ENCODE data around the gene GPR155. TPM values are rescaled to one million over a fixed set of nuclear protein-coding genes. Genes with fewer than 3 reads are reported as not detected.

Gene GPR155
- total and polyA plus RNA-seq, 9 of the 15 experiments (the other 6 are each of a cell fraction or from before 2014, with no cell fraction given), result 0.04 to 0.40 (median 0.11) TPM; not detected in 1

- peak; percentile 81 for TF ChIP-seq MEF2D (tag; conservative IDR thresholded peaks at IDR 0.05; ENCODE audit: low read depth)
- no peak for TF ChIP-seq HDAC8 (tag; IDR thresholded peaks at IDR 0.05)
- no peak for TF ChIP-seq AFF4 (CRISPR knock-in tag; IDR thresholded peaks at IDR 0.05)
- no peak for TF ChIP-seq RBM39 (optimal IDR thresholded peaks at IDR 0.05; ENCODE audit: low read depth, low read length)
- TF ChIP-seq SIRT6 (IDR thresholded peaks at IDR 0.05; ENCODE audit: low read depth, low read length), result no peak
- TF ChIP-seq BRD4 (IDR thresholded peaks at IDR 0.05), result no peak
- TF ChIP-seq EGR1 (conservative IDR thresholded peaks at IDR 0.05), result no peak
- TF ChIP-seq CHCHD3 (CRISPR knock-in tag; IDR thresholded peaks at IDR 0.05), result no peak
Observed at GRCh38 chr2:174383796-174384195, 103.0 kb downstream of the GPR155 start (continued).

Other genes starting within 250 kb of the GPR155 start
- gene OLA1, start 238.5 kb downstream of the GPR155 start, total RNA-seq (2014; rRNA removed), result 196 and 225 TPM in 2 replicates
- gene OLA1, start 238.5 kb downstream of the GPR155 start, total RNA-seq (2014; rRNA removed; fragmentation: Illumina TruSeq; extraction: Trizol), result 264 and 282 TPM in 2 replicates
- gene OLA1, start 238.5 kb downstream of the GPR155 start, total RNA-seq (2015; rRNA removed; fragmentation: Illumina TruSeq; extraction: Trizol), result 205 and 225 TPM in 2 replicates
- gene OLA1, start 238.5 kb downstream of the GPR155 start, total RNA-seq (2021), result 207 and 216 TPM in 2 replicates
- 272 and 334 TPM in 2 replicates for gene OLA1, start 238.5 kb downstream of the GPR155 start, polyA plus RNA-seq (2011; rRNA removed)
- 293 and 353 TPM in 2 replicates for gene OLA1, start 238.5 kb downstream of the GPR155 start, polyA plus RNA-seq (2014; fragmentation: Illumina TruSeq; extraction: Trizol)
- 100 to 1,000 TPM; 208 to 222 TPM for gene OLA1, start 238.5 kb downstream of the GPR155 start, polyA plus RNA-seq (2014; fragmentation: Nextera tagmentation; extraction: Ambion mirVana)
- 270 and 272 TPM in 2 replicates for gene OLA1, start 238.5 kb downstream of the GPR155 start, polyA plus RNA-seq (2014; rRNA removed)
- gene SP9, start 152.1 kb downstream of the GPR155 start, total RNA-seq (2014; rRNA removed), result 0.05 and 0.41 TPM in 2 replicates
- gene SP9, start 152.1 kb downstream of the GPR155 start, total RNA-seq (2014; rRNA removed; fragmentation: Illumina TruSeq; extraction: Trizol), result 0.06 TPM in 1 of 2 replicates, not detected in the other
- 0.04 TPM in 1 of 2 replicates, not detected in the other for gene SP9, start 152.1 kb downstream of the GPR155 start, total RNA-seq (2015; rRNA removed; fragmentation: Illumina TruSeq; extraction: Trizol)
- 0.18 and 0.20 TPM in 2 replicates for gene SP9, start 152.1 kb downstream of the GPR155 start, total RNA-seq (2021)
- gene SP9, start 152.1 kb downstream of the GPR155 start, polyA plus RNA-seq (2011; rRNA removed), result 0.15 and 0.23 TPM in 2 replicates
- 0.07 TPM in 2 replicates for gene SP9, start 152.1 kb downstream of the GPR155 start, polyA plus RNA-seq (2014; fragmentation: Illumina TruSeq; extraction: Trizol)
- gene SP9, start 152.1 kb downstream of the GPR155 start, polyA plus RNA-seq (2014; fragmentation: Nextera tagmentation; extraction: Ambion mirVana), result not detected
- gene SP9, start 152.1 kb downstream of the GPR155 start, polyA plus RNA-seq (2014; rRNA removed), result 0.20 and 0.23 TPM in 2 replicates
- gene SCRN3, start 91.3 kb downstream of the GPR155 start, total RNA-seq (2014; rRNA removed), result 14.0 and 21.8 TPM in 2 replicates
- gene SCRN3, start 91.3 kb downstream of the GPR155 start, total RNA-seq (2014; rRNA removed; fragmentation: Illumina TruSeq; extraction: Trizol), result 20.6 and 23.5 TPM in 2 replicates
- gene SCRN3, start 91.3 kb downstream of the GPR155 start, total RNA-seq (2015; rRNA removed; fragmentation: Illumina TruSeq; extraction: Trizol), result 20.0 and 20.4 TPM in 2 replicates
- gene SCRN3, start 91.3 kb downstream of the GPR155 start, total RNA-seq (2021), result 15.3 and 20.3 TPM in 2 replicates
- gene SCRN3, start 91.3 kb downstream of the GPR155 start, polyA plus RNA-seq (2011; rRNA removed), result 12.6 and 18.1 TPM in 2 replicates
- 14.2 and 16.9 TPM in 2 replicates for gene SCRN3, start 91.3 kb downstream of the GPR155 start, polyA plus RNA-seq (2014; fragmentation: Illumina TruSeq; extraction: Trizol)
- 10 to 100 TPM in 1 of 2 experiments, 1 to 10 TPM in 1; 7.7 to 11.0 TPM for gene SCRN3, start 91.3 kb downstream of the GPR155 start, polyA plus RNA-seq (2014; fragmentation: Nextera tagmentation; extraction: Ambion mirVana)
- 20.2 and 21.3 TPM in 2 replicates for gene SCRN3, start 91.3 kb downstream of the GPR155 start, polyA plus RNA-seq (2014; rRNA removed)
- 0.49 and 2.4 TPM in 2 replicates for gene WIPF1, start 110.8 kb upstream of the GPR155 start, total RNA-seq (2014; rRNA removed)
- 2.4 TPM in 2 replicates for gene WIPF1, start 110.8 kb upstream of the GPR155 start, total RNA-seq (2014; rRNA removed; fragmentation: Illumina TruSeq; extraction: Trizol)
- gene WIPF1, start 110.8 kb upstream of the GPR155 start, total RNA-seq (2015; rRNA removed; fragmentation: Illumina TruSeq; extraction: Trizol), result 4.9 and 5.8 TPM in 2 replicates
- 3.8 and 4.9 TPM in 2 replicates for gene WIPF1, start 110.8 kb upstream of the GPR155 start, total RNA-seq (2021)
- 0.54 and 3.7 TPM in 2 replicates for gene WIPF1, start 110.8 kb upstream of the GPR155 start, polyA plus RNA-seq (2011; rRNA removed)
- gene WIPF1, start 110.8 kb upstream of the GPR155 start, polyA plus RNA-seq (2014; fragmentation: Illumina TruSeq; extraction: Trizol), result 3.0 and 3.6 TPM in 2 replicates
- gene WIPF1, start 110.8 kb upstream of the GPR155 start, polyA plus RNA-seq (2014; fragmentation: Nextera tagmentation; extraction: Ambion mirVana), result under 1 TPM; 0.61 to 0.92 TPM
- gene WIPF1, start 110.8 kb upstream of the GPR155 start, polyA plus RNA-seq (2014; rRNA removed), result 1.8 and 2.5 TPM in 2 replicates

Measured in K562 (cell line).